CD14-positive monocyte (primary cell): ENCODE measurements around the gene SCYGR1. TPM values are rescaled to one million over a fixed set of nuclear protein-coding genes. Genes with fewer than 3 reads are reported as not detected.

Source experiments
- DNase-seq, 3 donors: peaks; one replicate each; pipeline ENCODE4 v3.0.0-alpha.2; 2011 to 2022
- H2AFZ ChIP-seq: 2 replicates; pipeline ENCODE4 v1.6.0; 2012; ENCODE audit warnings: mild to moderate bottlenecking, low read depth, low read length, inconsistent platforms; ENCODE audit not compliant: insufficient read depth, poor library complexity, severe bottlenecking
- H3K27ac ChIP-seq, 2 donors: 1 replicate in 1 of 2; 2 replicates in 1 of 2; pipeline ENCODE4 v1.5.1; 2012 to 2013; ENCODE audit warnings: low read length in 2 of 2, control low read depth in 1 of 2, inconsistent platforms in 1 of 2, low read depth in 1 of 2, mild to moderate bottlenecking in 1 of 2
- H3K27me3 ChIP-seq, 2 donors: one replicate each; pipeline versions ENCODE4 v1.6.0 to v1.6.1; 2011 to 2013; ENCODE audit warnings: low read length in 2 of 2; ENCODE audit not compliant: control insufficient read depth in 2 of 2, insufficient read depth in 2 of 2
- H3K36me3 ChIP-seq, 2 donors: replicated peaks in 1 of 2; 1 replicate in 1 of 2; 2 replicates in 1 of 2; pipeline versions ENCODE4 v1.5.1 to v1.6.1; 2012 to 2013; ENCODE audit warnings: low read length in 2 of 2, control low read depth in 1 of 2, inconsistent platforms in 1 of 2, mild to moderate bottlenecking in 1 of 2; ENCODE audit not compliant: insufficient read depth in 2 of 2, control insufficient read depth in 1 of 2
- H3K4me1 ChIP-seq, 2 donors: 1 replicate in 1 of 2; 2 replicates in 1 of 2; pipeline versions ENCODE4 v1.5.1 to v1.6.1; 2012 to 2013; ENCODE audit warnings: low read length in 2 of 2, control low read depth in 1 of 2, inconsistent platforms in 1 of 2, mild to moderate bottlenecking in 1 of 2, moderate library complexity in 1 of 2; ENCODE audit not compliant: insufficient read depth in 2 of 2, control insufficient read depth in 1 of 2
- H3K4me2 ChIP-seq: replicated peaks from 2 replicates; pipeline ENCODE3; 2012; ENCODE audit warnings: low read length, moderate library complexity, mild to moderate bottlenecking; ENCODE audit not compliant: poor library complexity, severe bottlenecking; ENCODE audit errors: extremely low read depth
- H3K4me3 ChIP-seq, 3 experiments: fragments of 200-600 bp in 1 of 3; sonication (generic) in 1 of 3; replicated peaks in 1 of 3; 1 replicate in 2 of 3; 2 replicates in 1 of 3; pipeline ENCODE4 v1.5.1; 2011 to 2013; ENCODE audit warnings: low read length in 3 of 3, mild to moderate bottlenecking in 3 of 3, control low read depth in 2 of 3, low read depth in 2 of 3, inconsistent platforms in 1 of 3, moderate library complexity in 1 of 3
- H3K79me2 ChIP-seq: 2 replicates; pipeline ENCODE4 v1.6.0; 2012; ENCODE audit warnings: mild to moderate bottlenecking, control low read depth, inconsistent platforms, low read length, moderate library complexity; ENCODE audit not compliant: insufficient read depth
- H3K9ac ChIP-seq: 2 replicates; pipeline ENCODE4 v1.6.0; 2017; ENCODE audit warnings: low read length, mild to moderate bottlenecking; ENCODE audit not compliant: insufficient read depth, poor library complexity, severe bottlenecking
- H3K9me3 ChIP-seq, 2 donors: replicated peaks in 1 of 2; 1 replicate in 1 of 2; 2 replicates in 1 of 2; pipeline versions ENCODE4 v1.5.1 to v1.6.1; 2012 to 2013; ENCODE audit warnings: low read length in 2 of 2, control low read depth in 1 of 2; ENCODE audit not compliant: control insufficient read depth in 1 of 2, insufficient read depth in 1 of 2
- H4K20me1 ChIP-seq: 2 replicates; pipeline ENCODE4 v1.6.0; 2012; ENCODE audit warnings: mild to moderate bottlenecking, low read length, control low read depth, moderate library complexity; ENCODE audit not compliant: insufficient read depth
- H3K27ac Mint-ChIP-seq, 7 donors: one replicate each; pipeline ENCODE4 v1.8.0; 2020; ENCODE audit warnings: mild to moderate bottlenecking in 7 of 7, mixed read lengths in 7 of 7, moderate library complexity in 6 of 7, inconsistent platforms in 2 of 7
- H3K27me3 Mint-ChIP-seq, 3 donors: one replicate each; pipeline ENCODE4 v1.8.0; 2021 to 2022; ENCODE audit warnings: low read depth in 3 of 3, mild to moderate bottlenecking in 3 of 3, mixed read lengths in 3 of 3, moderate library complexity in 3 of 3, inconsistent platforms in 1 of 3
- H3K36me3 Mint-ChIP-seq, 2 donors: one replicate each; pipeline ENCODE4 v1.8.0; 2020; ENCODE audit warnings: mixed read lengths in 2 of 2, inconsistent platforms in 1 of 2, mild to moderate bottlenecking in 1 of 2
- H3K4me1 Mint-ChIP-seq: one replicate; pipeline ENCODE4 v1.8.0; 2020; ENCODE audit warnings: mild to moderate bottlenecking, mixed read lengths
- H3K4me3 Mint-ChIP-seq, 2 donors: one replicate each; pipeline ENCODE4 v1.8.0; 2020; ENCODE audit warnings: mild to moderate bottlenecking in 2 of 2, mixed read lengths in 2 of 2, moderate library complexity in 1 of 2
- H3K9me3 Mint-ChIP-seq, 7 donors: one replicate each; pipeline ENCODE4 v1.8.0; 2020 to 2022; ENCODE audit warnings: mixed read lengths in 7 of 7, mild to moderate bottlenecking in 6 of 7, moderate library complexity in 6 of 7, inconsistent platforms in 2 of 7
- CTCF ChIP-seq: fragments of 200-600 bp; IDR thresholded peaks from one replicate; pipeline ENCODE4 v1.8.0; 2022; ENCODE audit warnings: antibody characterized with exemption, mild to moderate bottlenecking
- WGBS: methylation state at CpG from one replicate; pipeline ENCODE4 v1.1.5; 2013; ENCODE audit warnings: missing lambda C conversion rate; ENCODE audit not compliant: insufficient coverage; 5-methylcytosine and 5-hydroxymethylcytosine counted together
- intact Hi-C, 2 donors: fragments of 100-400 bp; cut with micrococcal nuclease; formaldehyde crosslinking; loops; one replicate each; pipeline versions ENCODE4 v1.15.0 to v1.15.1; 2023
- polyA plus RNA-seq, 3 donors: library from polyadenylated mRNA; depleted of rRNA in 1 of 3; unstranded in 2 of 3; stranded (reverse) in 1 of 3; fragments of 300-500 nt in 2 of 3; fragments of >200 nt in 1 of 3; fragmentation: Illumina TruSeq in 2 of 3; gene quantifications; 1 replicate in 2 of 3; 2 replicates in 1 of 3; pipeline ENCODE4 v1.2.3, GENCODE V29; 2012 to 2021

SCYGR1 gene
- polyA plus RNA-seq, 3 donors: not detected

- peak overlapping the region in 1 of 7 donors; percentile 6 for H3K27ac Mint-ChIP-seq
- H3K27me3 Mint-ChIP-seq: no peaks in the 10 kb centered on the region
- Histone ChIP-seq H4K20me1 (no peaks in the 10 kb centered on the region), H3K36me3 (peaks cover 22 to 70% of the 10 kb centered on the region in 2 donors), H3K4me3 (no peak overlapping the region), H2AFZ (no peak overlapping the region), H3K27ac (no peak overlapping the region), H3K79me2 (no peaks in the 10 kb centered on the region), H3K9me3 (no peaks in the 10 kb centered on the region), H3K27me3 (no peaks in the 10 kb centered on the region), H3K4me1 (no peaks in the 10 kb centered on the region), H3K4me2 (no peak overlapping the region), H3K9ac (no peak overlapping the region)
- no peak for TF ChIP-seq CTCF
- H3K4me3 Mint-ChIP-seq: no peak overlapping the region
- no peaks in the 10 kb centered on the region for H3K4me1 Mint-ChIP-seq
- peaks cover 53 to 55% of the 10 kb centered on the region in 2 donors for H3K36me3 Mint-ChIP-seq
- 100% methylated on average over 1 of the region's 2 CpGs for WGBS
- no peaks in the 10 kb centered on the region for H3K9me3 Mint-ChIP-seq
- intact Hi-C loops: no loop called here
- DNase-seq: no peak
Measured at GRCh38 chr2:227348324-227348723, 39.4 kb downstream of the SCYGR1 start.

- DNase-seq: no peak
- no peak for TF ChIP-seq CTCF
- Histone ChIP-seq H3K4me1 (no peaks in the 10 kb centered on the region), H3K4me3 (no peak overlapping the region), H3K36me3 (peaks cover 28 to 74% of the 10 kb centered on the region in 2 donors), H4K20me1 (no peaks in the 10 kb centered on the region), H3K27me3 (no peaks in the 10 kb centered on the region), H3K9me3 (no peaks in the 10 kb centered on the region), H3K79me2 (no peaks in the 10 kb centered on the region), H2AFZ (no peak overlapping the region), H3K4me2 (no peak overlapping the region), H3K9ac (no peak overlapping the region), H3K27ac (no peak overlapping the region)
- peaks cover 52 to 53% of the 10 kb centered on the region in 2 donors for H3K36me3 Mint-ChIP-seq
- no peak overlapping the region for H3K27ac Mint-ChIP-seq
- no peak overlapping the region for H3K4me3 Mint-ChIP-seq
- no peaks in the 10 kb centered on the region for H3K4me1 Mint-ChIP-seq
- intact Hi-C loops: no loop called here
- H3K9me3 Mint-ChIP-seq: no peaks in the 10 kb centered on the region
- 95% methylated on average over 5 of the region's 7 CpGs for WGBS
- H3K27me3 Mint-ChIP-seq: no peaks in the 10 kb centered on the region
Measured at GRCh38 chr2:227347117-227347516, 40.6 kb downstream of the SCYGR1 start.
